IMR-90 (cell line): ENCODE measurements around the gene NPAS3. TPM values are rescaled to one million over a fixed set of nuclear protein-coding genes. Genes with fewer than 3 reads are reported as not detected.

Experiments
- ATAC-seq: fragments of 200-7000 bp; cut with Tn5 transposase; 2 replicates; pipeline ENCODE4 v1.9.1; 2020; ENCODE audit warnings: low read depth, mild to moderate bottlenecking, moderate library complexity
- BruUV-seq: library from RNA; stranded (reverse); fragments of 400-500 nt; replicated peaks from 2 replicates; lab custom pipeline; 2021; lab: Mats Ljungman, UMichigan
- CTCF ChIA-PET: fragments of 300-600 bp; formaldehyde crosslinking; extraction: SDS; loops from one replicate; lab custom pipeline; 2021; ENCODE audit warnings: antibody characterized with exemption; lab: Yijun Ruan, JAX
- POLR2A ChIA-PET: fragments of 300-600 bp; sonication (Branson Sonifier 250); formaldehyde crosslinking; loops from one replicate; lab custom pipeline; 2022; ENCODE audit warnings: antibody characterized with exemption; ENCODE audit not compliant: unreplicated experiment; lab: Charles Lee
- DNase-seq: peaks from one replicate; pipeline ENCODE4 v3.0.0; 2013
- H2AFZ ChIP-seq: replicated peaks from 2 replicates; pipeline ENCODE3; 2013; ENCODE audit warnings: low read length, mild to moderate bottlenecking; ENCODE audit not compliant: poor library complexity
- H2AK5ac ChIP-seq: 2 replicates; pipeline ENCODE4 v1.6.1; 2013; ENCODE audit warnings: low read depth, low read length, inconsistent platforms
- H2AK9ac ChIP-seq: replicated peaks from 2 replicates; pipeline ENCODE3; 2013; ENCODE audit warnings: mild to moderate bottlenecking, low read depth, low read length, moderate library complexity; ENCODE audit not compliant: poor library complexity
- H2BK120ac ChIP-seq: 2 replicates; pipeline ENCODE4 v1.6.1; 2013; ENCODE audit warnings: low read depth, low read length, inconsistent platforms
- H2BK15ac ChIP-seq: 3 replicates; pipeline ENCODE4 v1.6.1; 2013; ENCODE audit warnings: low read depth, low read length, inconsistent platforms
- H2BK20ac ChIP-seq: 2 replicates; pipeline ENCODE4 v1.6.1; 2013; ENCODE audit warnings: low read depth, mild to moderate bottlenecking, inconsistent platforms, low read length, moderate library complexity
- H2BK5ac ChIP-seq: 2 replicates; pipeline ENCODE4 v1.6.1; 2013; ENCODE audit warnings: mild to moderate bottlenecking, low read depth, low read length, inconsistent platforms; ENCODE audit not compliant: poor library complexity, severe bottlenecking
- H3K14ac ChIP-seq: replicated peaks from 2 replicates; pipeline ENCODE4 v1.6.1; 2013; ENCODE audit warnings: low read depth, low read length, inconsistent platforms
- H3K18ac ChIP-seq: 2 replicates; pipeline ENCODE4 v1.6.1; 2013; ENCODE audit warnings: low read depth, low read length, control low read depth
- H3K23ac ChIP-seq: 2 replicates; pipeline ENCODE4 v1.6.1; 2013; ENCODE audit warnings: low read depth, low read length, inconsistent platforms
- H3K27ac ChIP-seq: 2 replicates; pipeline ENCODE4 v1.5.1; 2013; ENCODE audit warnings: mild to moderate bottlenecking, control low read depth, low read length; ENCODE audit not compliant: insufficient read depth
- H3K27me3 ChIP-seq: 2 replicates; pipeline ENCODE4 v1.6.1; 2013; ENCODE audit warnings: low read length; ENCODE audit not compliant: control insufficient read depth, insufficient read depth
- H3K36me3 ChIP-seq: 2 replicates; pipeline ENCODE4 v1.6.1; 2013; ENCODE audit warnings: low read length, mixed read lengths; ENCODE audit not compliant: control insufficient read depth, insufficient read depth
- H3K4ac ChIP-seq: 2 replicates; pipeline ENCODE4 v1.6.1; 2013; ENCODE audit warnings: low read depth, low read length, inconsistent platforms
- H3K4me1 ChIP-seq: 2 replicates; pipeline ENCODE4 v1.6.1; 2013; ENCODE audit warnings: low read length, mixed read lengths; ENCODE audit not compliant: control insufficient read depth, insufficient read depth
- H3K4me2 ChIP-seq: 2 replicates; pipeline ENCODE4 v1.6.1; 2013; ENCODE audit warnings: low read depth, mild to moderate bottlenecking, control low read depth, low read length, moderate library complexity
- H3K4me3 ChIP-seq: 2 replicates; pipeline ENCODE4 v1.5.1; 2013; ENCODE audit warnings: low read depth, mild to moderate bottlenecking, control low read depth, low read length, moderate library complexity; ENCODE audit not compliant: insufficient read depth
- H3K56ac ChIP-seq: 2 replicates; pipeline ENCODE4 v1.6.1; 2013; ENCODE audit warnings: low read length, inconsistent platforms; ENCODE audit not compliant: insufficient read depth; ENCODE audit errors: extremely low read depth
- H3K79me1 ChIP-seq, 2 experiments: 2 replicates each; pipeline ENCODE4 v1.6.1; 2013; ENCODE audit warnings: low read length in 2 of 2, inconsistent platforms in 1 of 2, low read depth in 1 of 2
- H3K9ac ChIP-seq: 2 replicates; pipeline ENCODE4 v1.6.1; 2013; ENCODE audit warnings: low read depth, low read length, control low read depth
- H3K9me1 ChIP-seq: 2 replicates; pipeline ENCODE4 v1.6.1; 2013; ENCODE audit warnings: low read length, inconsistent platforms; ENCODE audit not compliant: insufficient read depth
- H3K9me3 ChIP-seq: 2 replicates; pipeline ENCODE4 v1.6.1; 2013; ENCODE audit warnings: low read length; ENCODE audit not compliant: control insufficient read depth, insufficient read depth
- H4K20me1 ChIP-seq: 2 replicates; pipeline ENCODE4 v1.6.1; 2013; ENCODE audit warnings: low read length, inconsistent platforms; ENCODE audit not compliant: insufficient read depth
- H4K5ac ChIP-seq: 2 replicates; pipeline ENCODE4 v1.6.1; 2013; ENCODE audit warnings: mild to moderate bottlenecking, low read depth, low read length, control low read depth
- H4K8ac ChIP-seq, 2 experiments: 2 replicates each; pipeline ENCODE4 v1.6.1; 2013; ENCODE audit warnings: low read depth in 2 of 2, low read length in 2 of 2, control low read depth in 1 of 2, inconsistent platforms in 1 of 2
- H4K91ac ChIP-seq: 2 replicates; pipeline ENCODE4 v1.6.1; 2013; ENCODE audit warnings: low read depth, low read length, inconsistent platforms; ENCODE audit not compliant: insufficient read depth
- BHLHE40 ChIP-seq: fragments of 150-350 bp; IDR thresholded peaks from 2 replicates; pipeline ENCODE4 v1.6.1; 2016; ENCODE audit warnings: mild to moderate bottlenecking, low read depth, low read length
- CHD1 ChIP-seq: IDR thresholded peaks from 2 replicates; pipeline ENCODE4 v1.6.1; 2012; ENCODE audit warnings: low read depth, low read length, improper control_type of control experiment
- FOS ChIP-seq: fragments of 150-350 bp; IDR thresholded peaks from 2 replicates; pipeline ENCODE4 v1.6.1; 2016; ENCODE audit warnings: low read depth, low read length
- MAFK ChIP-seq: IDR thresholded peaks from 2 replicates; pipeline ENCODE4 v1.6.1; 2012; ENCODE audit warnings: low read depth, low read length, improper control_type of control experiment
- MAZ ChIP-seq: IDR thresholded peaks from 2 replicates; pipeline ENCODE4 v1.6.1; 2012; ENCODE audit warnings: low read depth, mild to moderate bottlenecking, low read length, improper control_type of control experiment, moderate library complexity, borderline replicate concordance
- MXI1 ChIP-seq: IDR thresholded peaks from 2 replicates; pipeline ENCODE4 v1.6.1; 2012; ENCODE audit warnings: low read depth, mild to moderate bottlenecking, low read length, moderate library complexity, borderline replicate concordance
- NFE2L2 ChIP-seq: fragments of 150-350 bp; IDR thresholded peaks from 2 replicates; pipeline ENCODE4 v1.6.1; 2016; ENCODE audit warnings: low read depth, mild to moderate bottlenecking, low read length
- RCOR1 ChIP-seq: IDR thresholded peaks from 2 replicates; pipeline ENCODE4 v1.6.1; 2012; ENCODE audit warnings: mild to moderate bottlenecking, low read length, improper control_type of control experiment; ENCODE audit not compliant: insufficient replicate concordance
- RFX5 ChIP-seq: IDR thresholded peaks from 2 replicates; pipeline ENCODE4 v1.8.0; 2012; ENCODE audit warnings: low read depth, mild to moderate bottlenecking, low read length, moderate library complexity
- WGBS, 2 experiments: methylation state at CpG; one replicate each; pipeline versions ENCODE4 v1.1.5 to v1.1.7; 2013; ENCODE audit warnings: missing lambda C conversion rate in 2 of 2; ENCODE audit not compliant: insufficient read length in 1 of 2; ENCODE audit errors: extremely low coverage in 2 of 2; 5-methylcytosine and 5-hydroxymethylcytosine counted together
- dilution Hi-C: fragments of 300-500 bp; cut with HindIII; formaldehyde crosslinking; loops from one replicate; pipeline ENCODE4 v1.14.3; 2018; ENCODE audit warnings: low sequenced_read_pairs; ENCODE audit not compliant: unreplicated experiment
- in situ Hi-C: fragments of 300-500 bp; cut with MboI; formaldehyde crosslinking; loops from 3 replicates; pipeline ENCODE4 v1.14.3; 2019; ENCODE audit warnings: low sequenced_read_pairs, inconsistent platforms, mixed read lengths
- intact Hi-C: fragments of 100-400 bp; cut with micrococcal nuclease; formaldehyde crosslinking; loops from 2 replicates; pipeline ENCODE4 v1.10.0; 2022
- polyA plus RNA-seq, 3 experiments: library from polyadenylated mRNA; depleted of rRNA; stranded (reverse); fragments of >200 nt; gene quantifications; 2 replicates each; pipeline ENCODE4 v1.2.3, GENCODE V29; 2012; ENCODE audit warnings: low replicate concordance in 1 of 3
- total RNA-seq: library from RNA; depleted of rRNA; stranded (reverse); fragments of >200 nt; gene quantifications from 2 replicates; pipeline ENCODE4 v1.2.3, GENCODE V29; 2012
- TF ChIP-seq, protein P1 (sequence below): fragments of 150-350 bp; IDR thresholded peaks from 2 replicates; pipeline ENCODE4 v1.6.1; 2017; ENCODE audit warnings: mild to moderate bottlenecking, antibody characterized with exemption, low read length, low read depth
- TF ChIP-seq, protein P2 (sequence below): fragments of 150-350 bp; IDR thresholded peaks from 2 replicates; pipeline ENCODE4 v1.6.1; 2016; ENCODE audit warnings: low read depth, mild to moderate bottlenecking, low read length, moderate library complexity, borderline replicate concordance
- TF ChIP-seq, protein P3 (sequence below): conservative IDR thresholded peaks from 2 replicates; pipeline ENCODE4 v1.5.1; 2012; ENCODE audit warnings: mild to moderate bottlenecking, low read depth, low read length, improper control_type of control experiment

Gene NPAS3
- total and polyA plus RNA-seq, 2 of the 4 experiments (the other 2 are of a cell fraction) = not detected

DNA sequence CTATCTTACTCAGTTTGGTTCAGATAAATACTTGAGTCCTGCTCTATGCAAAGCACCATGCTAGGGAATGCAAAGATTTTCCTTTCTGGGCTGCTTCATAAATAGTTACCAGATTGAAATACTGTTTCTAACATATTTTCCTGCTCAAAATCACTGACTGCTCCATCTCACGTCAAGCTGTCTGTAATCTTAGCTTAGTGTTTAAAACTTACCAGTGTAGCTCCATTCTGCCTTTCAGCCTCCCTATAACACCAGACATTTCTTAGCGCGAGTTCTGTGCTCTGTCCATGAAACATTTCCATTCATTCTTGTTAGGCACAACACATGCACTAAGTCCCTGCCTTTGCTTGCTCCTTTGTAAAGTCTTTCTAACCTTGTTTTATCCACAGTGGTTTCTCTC, 129.4 kb downstream of the NPAS3 start:
- dilution Hi-C loops (no loop called here), intact Hi-C loops (no loop called here), in situ Hi-C loops (no loop called here)
- Histone ChIP-seq H3K79me1 (no peaks in the 10 kb centered on the region), H2AK9ac (no peak overlapping the region), H2BK5ac (no peak overlapping the region), H4K20me1 (no peaks in the 10 kb centered on the region), H3K4ac (no peak overlapping the region), H3K4me2 (no peak overlapping the region), H2BK120ac (no peak overlapping the region), H4K91ac (no peak overlapping the region), H3K4me3 (no peak overlapping the region), H4K8ac (no peak overlapping the region), H3K9ac (no peak overlapping the region), H3K18ac (no peak overlapping the region), H3K9me1 (no peaks in the 10 kb centered on the region), H2AFZ (no peak overlapping the region), H3K27me3 (no peaks in the 10 kb centered on the region), H3K56ac (no peak overlapping the region), H2BK15ac (no peak overlapping the region), H4K5ac (no peak overlapping the region), H3K36me3 (no peaks in the 10 kb centered on the region), H3K23ac (no peak overlapping the region), H3K27ac (no peak overlapping the region), H3K14ac (no peak overlapping the region), H3K4me1 (no peaks in the 10 kb centered on the region), H2BK20ac (no peak overlapping the region), H2AK5ac (no peak overlapping the region), H3K9me3 (no peaks in the 10 kb centered on the region)
- TF ChIP-seq MXI1 (no peak), CHD1 (no peak), MAZ (no peak), BHLHE40 (no peak), FOS (no peak), RCOR1 (no peak), RFX5 (no peak), NFE2L2 (no peak), MAFK (no peak)
- TF ChIP-seq, protein P1, sequence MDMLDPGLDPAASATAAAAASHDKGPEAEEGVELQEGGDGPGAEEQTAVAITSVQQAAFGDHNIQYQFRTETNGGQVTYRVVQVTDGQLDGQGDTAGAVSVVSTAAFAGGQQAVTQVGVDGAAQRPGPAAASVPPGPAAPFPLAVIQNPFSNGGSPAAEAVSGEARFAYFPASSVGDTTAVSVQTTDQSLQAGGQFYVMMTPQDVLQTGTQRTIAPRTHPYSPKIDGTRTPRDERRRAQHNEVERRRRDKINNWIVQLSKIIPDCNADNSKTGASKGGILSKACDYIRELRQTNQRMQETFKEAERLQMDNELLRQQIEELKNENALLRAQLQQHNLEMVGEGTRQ = no peak
- TF ChIP-seq, protein P2, sequence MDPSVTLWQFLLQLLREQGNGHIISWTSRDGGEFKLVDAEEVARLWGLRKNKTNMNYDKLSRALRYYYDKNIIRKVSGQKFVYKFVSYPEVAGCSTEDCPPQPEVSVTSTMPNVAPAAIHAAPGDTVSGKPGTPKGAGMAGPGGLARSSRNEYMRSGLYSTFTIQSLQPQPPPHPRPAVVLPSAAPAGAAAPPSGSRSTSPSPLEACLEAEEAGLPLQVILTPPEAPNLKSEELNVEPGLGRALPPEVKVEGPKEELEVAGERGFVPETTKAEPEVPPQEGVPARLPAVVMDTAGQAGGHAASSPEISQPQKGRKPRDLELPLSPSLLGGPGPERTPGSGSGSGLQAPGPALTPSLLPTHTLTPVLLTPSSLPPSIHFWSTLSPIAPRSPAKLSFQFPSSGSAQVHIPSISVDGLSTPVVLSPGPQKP = no peak
- TF ChIP-seq, protein P3, sequence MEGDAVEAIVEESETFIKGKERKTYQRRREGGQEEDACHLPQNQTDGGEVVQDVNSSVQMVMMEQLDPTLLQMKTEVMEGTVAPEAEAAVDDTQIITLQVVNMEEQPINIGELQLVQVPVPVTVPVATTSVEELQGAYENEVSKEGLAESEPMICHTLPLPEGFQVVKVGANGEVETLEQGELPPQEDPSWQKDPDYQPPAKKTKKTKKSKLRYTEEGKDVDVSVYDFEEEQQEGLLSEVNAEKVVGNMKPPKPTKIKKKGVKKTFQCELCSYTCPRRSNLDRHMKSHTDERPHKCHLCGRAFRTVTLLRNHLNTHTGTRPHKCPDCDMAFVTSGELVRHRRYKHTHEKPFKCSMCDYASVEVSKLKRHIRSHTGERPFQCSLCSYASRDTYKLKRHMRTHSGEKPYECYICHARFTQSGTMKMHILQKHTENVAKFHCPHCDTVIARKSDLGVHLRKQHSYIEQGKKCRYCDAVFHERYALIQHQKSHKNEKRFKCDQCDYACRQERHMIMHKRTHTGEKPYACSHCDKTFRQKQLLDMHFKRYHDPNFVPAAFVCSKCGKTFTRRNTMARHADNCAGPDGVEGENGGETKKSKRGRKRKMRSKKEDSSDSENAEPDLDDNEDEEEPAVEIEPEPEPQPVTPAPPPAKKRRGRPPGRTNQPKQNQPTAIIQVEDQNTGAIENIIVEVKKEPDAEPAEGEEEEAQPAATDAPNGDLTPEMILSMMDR = no peak
- ATAC-seq = no peak
- ChIA-PET POLR2A (no interaction called here), CTCF (no interaction called here)
- no peak for DNase-seq
- WGBS, 2 experiments = 44% methylated on average over 3 of the region's 3 CpGs; no CpG with 5 or more reads in 1 of the 2 experiments
- no TSS peak for BruUV-seq
